GM18526 (cell line): ENCODE measurements around the gene GPRC6A.

Source experiments
- POLR2A ChIP-seq: IDR thresholded peaks from 3 replicates; pipeline ENCODE4 v1.6.1; 2011; ENCODE audit not compliant: insufficient read length; ENCODE audit errors: extremely low read depth

Gene GPRC6A

DNA sequence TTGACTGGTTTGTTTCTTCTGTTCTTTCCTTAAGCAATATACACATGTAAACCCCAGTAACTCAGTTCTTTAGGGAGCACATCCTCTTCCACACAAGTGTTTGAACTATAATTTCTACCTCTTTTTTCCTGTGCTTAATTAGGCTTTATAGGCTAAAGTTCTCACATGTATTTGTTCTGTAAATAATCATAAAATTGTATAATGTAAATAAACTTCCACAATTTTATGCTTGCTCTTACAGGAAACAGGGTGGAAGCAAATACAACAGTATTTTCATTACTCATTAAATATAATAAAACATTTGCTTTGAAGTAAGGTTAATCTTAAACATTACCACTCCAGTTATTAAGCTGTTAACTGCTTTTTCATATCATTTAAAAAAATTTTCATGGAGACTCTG is 26.9 kb downstream of the GPRC6A start:
- no peak for TF ChIP-seq POLR2A

DNA sequence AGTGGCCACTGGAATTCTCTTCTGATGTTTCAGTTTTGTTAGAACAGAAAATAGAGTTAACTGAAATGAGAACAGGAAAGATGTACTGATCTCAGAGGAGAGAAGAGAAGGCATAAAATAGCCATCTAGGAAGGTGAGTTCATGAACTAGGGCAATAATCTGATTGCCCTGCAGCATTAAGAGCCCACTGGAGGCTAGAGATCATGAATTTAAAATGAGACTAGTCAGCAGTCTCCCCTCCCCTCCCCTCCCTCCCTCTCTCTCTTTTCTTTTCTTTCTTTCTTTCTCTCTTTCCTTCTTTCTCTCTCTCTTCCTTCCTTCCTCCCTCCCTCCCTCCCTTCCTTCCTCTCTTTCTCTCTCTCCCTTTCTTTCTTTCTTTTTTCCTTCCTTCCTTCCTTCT is 28.9 kb downstream of the GPRC6A start:
- no peak for TF ChIP-seq POLR2A

DNA sequence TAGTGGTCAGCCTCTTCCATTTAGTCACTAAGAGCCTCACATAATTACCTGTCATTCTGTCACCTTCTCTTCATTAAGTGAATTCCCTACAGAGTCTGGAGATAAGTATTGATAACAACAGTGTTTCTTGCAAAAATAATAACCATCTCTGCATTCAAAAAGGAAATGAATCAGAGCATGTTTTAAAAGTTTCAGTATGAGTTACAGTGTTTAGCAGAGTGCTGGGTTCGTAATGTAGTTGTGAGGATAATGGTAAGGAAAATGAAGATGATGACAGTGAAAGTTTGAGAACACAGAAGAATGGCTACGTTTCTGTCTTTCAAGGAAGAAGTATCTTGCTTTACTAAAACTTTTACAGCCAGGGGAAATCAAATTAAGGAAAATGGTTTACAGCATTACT is 31.3 kb downstream of the GPRC6A start:
- no peak for TF ChIP-seq POLR2A

DNA sequence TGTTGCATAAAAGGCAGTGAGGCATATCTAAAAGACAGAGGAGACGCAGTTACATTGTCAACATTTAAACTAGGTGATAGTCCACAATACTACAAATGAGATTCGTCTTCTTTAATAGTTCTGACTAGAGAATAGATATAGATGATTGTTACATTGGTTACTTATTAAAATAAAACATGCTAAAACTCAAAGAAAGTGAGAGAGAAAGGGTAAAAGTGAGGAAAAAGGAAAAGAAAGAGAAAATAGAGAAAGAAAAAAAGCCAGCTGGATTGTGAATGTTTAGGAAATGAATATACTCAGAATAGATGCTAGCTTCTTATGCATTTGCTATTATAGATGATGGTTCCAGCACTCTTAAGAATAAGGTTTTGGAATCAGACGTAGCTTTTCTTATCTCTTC is 35.7 kb downstream of the GPRC6A start:
- no peak for TF ChIP-seq POLR2A

DNA sequence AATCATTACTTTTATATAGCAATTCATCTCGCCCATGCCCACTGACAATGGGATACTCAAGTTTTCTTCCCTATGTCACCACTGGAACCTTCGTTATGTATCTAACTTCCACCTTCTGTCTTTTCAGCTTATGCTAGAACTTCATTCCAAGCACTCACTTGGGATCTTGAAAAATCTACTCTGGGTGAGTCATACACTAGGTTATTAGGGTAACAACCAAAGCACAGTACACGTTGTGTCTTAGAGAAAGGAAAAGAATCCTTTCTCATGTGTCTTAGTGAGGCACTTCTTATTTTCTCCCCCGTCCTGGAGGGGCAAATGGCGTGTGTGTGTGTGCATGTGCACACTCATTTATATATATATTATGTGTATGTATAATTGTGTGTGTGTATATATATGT is 45.0 kb downstream of the GPRC6A start:
- TF ChIP-seq POLR2A: no peak

DNA sequence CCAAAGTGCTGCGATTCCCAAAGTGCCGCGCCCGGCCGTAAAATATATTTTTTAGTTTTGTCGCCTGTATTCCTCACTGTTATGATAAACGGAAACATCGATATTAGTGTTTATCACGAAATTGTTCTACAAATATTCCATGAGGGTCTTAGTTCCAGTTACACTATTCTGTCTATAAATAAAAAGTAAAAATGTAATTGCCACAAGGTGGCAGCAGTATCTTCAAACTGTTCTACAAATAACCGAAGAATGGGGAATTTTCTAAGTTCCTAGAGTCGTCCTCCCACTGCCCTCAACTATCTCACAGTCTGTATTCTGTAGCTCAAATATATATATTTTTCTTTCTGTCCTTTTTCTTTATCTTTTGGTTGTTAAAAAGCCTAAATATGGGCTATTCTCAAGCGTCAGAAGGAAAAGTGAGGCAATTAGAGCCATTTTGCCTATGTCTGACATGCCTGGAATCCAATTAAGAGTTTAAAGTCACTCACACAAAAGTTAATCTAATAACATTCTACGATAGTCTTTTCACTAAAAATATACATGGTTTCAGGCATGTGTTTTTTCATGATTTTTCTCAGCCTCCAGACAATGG is 49.2 kb downstream of the GPRC6A start:
- no peak for TF ChIP-seq POLR2A

DNA sequence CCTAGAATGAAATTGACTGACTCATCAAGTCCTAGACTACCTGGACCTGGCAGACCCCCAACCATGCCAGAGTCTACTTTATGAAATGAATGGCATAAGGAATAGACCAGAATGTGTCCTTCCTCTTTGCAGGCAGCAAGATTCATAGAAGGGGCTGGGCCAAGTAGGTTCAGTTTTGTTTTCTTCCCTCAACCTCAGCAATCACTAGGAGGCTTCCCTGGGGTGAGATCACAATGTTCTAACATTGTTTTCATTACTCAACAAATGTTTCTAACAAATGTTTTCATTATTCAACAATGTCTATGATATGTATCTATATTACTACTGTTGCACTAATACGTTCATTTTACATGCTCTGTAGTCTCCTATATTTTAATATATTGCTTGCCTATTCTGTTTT is 55.0 kb downstream of the GPRC6A start:
- TF ChIP-seq POLR2A: no peak

DNA sequence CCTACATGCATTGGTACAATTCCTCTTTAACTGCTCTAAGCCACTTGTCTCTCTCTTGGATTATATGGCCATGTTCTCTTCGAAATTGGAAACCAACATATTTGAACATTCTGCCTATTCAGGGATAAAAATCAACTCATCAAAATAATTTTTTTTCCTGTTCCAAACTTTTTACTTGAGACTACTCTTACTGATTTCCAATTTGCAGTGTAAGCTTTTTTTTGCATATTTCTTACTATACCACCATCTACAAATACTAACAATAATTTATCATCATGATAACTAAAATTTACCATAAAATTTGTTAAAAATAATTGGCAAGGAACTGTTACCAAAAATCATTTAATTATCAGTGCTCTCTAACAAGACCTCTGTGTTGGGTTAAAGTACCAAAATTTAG is 56.4 kb downstream of the GPRC6A start:
- TF ChIP-seq POLR2A: no peak

DNA sequence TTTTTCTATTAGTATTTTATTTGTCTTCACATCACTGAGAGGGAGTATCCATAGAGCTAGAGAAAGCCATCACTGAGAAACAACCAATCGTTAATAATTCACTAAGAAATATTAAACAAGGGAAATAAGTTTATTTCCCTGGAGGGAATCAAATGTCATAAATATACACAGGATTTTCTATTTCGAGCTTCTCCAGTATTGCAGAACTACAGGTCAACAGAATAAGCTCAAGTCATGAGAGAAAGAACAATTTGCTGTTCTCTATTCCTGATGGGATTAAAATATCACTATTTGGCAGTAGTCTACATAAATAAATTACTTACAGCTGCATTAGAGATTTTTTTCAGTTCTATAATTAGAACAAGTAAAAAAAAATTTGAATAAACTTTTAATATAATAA is 61.2 kb downstream of the GPRC6A start:
- TF ChIP-seq POLR2A: no peak

DNA sequence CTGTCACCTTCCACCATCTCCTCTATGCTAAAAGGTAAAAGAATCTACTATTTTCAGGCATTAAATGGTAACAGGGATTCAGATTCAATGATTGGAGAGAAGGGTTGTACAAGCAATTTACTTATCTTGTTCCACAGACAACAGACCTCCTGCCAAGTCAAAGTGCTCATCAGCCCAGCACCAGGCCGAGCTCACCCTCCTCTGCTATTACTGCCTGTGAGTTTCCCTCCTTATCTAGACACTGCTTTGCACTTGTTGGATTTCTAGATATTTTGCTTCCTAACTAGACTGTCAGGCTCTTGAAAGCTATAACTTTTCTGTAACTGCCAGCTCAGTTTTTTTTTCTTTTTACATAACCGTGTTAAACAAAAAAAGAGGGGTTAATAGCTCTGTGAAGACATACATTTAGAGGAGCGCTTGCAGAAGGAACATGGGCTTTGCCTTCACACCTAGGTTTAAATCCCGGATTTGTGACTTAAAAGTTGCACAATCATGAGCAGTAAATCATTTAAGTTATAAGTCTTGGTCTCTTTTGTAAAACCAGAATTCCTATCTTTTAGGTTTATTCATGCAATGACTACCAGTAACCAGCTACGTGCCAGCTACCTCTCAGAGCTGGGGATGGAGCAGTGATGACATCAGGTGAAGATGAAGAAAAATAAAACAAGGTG is 62.2 kb downstream of the GPRC6A start:
- no peak for TF ChIP-seq POLR2A

DNA sequence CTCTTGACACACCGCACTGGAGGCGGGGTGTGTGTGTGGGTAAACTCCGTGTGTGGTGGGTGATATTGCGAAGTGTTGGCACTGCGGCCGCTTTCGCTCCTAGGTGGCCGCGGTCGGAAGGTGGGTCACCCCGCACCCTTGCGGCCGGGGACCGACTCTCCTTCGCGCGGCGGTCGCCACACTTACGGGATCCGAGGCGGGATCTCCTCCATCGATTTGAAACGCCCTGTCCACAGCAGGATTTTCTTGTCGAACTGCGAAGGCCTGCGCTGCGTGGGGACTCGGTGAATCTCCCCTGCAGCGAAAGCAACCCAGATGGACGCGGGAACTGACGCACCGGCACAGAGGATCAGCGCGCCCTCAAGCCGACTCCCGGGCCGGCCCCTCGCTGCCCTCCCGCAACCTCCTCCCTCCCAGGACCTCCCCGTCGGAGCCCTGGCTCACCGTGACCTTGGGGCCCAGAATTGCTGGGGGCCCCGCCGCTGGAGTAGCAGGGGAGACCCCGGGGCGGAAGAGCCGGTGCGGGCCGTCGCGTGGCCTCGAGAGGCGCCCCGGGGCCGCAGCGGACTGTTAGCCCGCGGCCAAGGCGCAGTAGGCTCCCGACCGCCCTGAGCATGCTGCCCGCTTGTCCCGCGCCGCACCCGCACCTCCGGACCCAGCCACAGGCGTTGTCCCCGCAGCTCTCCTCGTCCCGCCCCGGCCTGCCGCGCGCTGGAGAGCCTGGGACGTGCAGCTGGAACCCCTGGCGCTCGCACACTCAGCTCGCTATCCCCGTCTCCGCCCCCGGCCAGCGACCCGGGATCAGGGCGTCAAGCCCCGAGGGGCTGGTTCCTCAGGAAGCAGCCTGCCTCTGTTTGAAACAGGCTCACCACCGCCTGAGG is 63.7 kb downstream of the GPRC6A start, which contains the start of gene FAM162B:
Gene FAM162B, minus strand, starts transcription at position 759 of the 881 bp plus-strand sequence. Its CDS starts 143 bp downstream, at position 616.
- TF ChIP-seq POLR2A: no peak

DNA sequence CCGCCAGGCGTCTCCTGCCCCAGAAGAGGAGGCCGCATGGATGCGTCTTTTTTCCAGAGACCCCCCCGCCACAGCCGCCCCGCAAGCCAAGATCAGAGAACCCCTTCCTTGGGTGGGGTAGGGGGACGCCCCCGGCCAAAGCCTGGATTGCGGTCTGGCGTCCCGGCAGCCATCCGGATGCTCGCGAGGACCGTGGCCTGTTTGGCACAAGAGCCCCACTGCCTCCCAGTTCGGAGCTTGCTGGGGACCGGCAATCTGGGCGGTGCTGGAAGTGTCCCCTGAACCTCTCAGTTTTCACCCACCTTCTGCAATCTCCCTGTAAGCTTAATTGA is 64.3 kb downstream of the GPRC6A start:
- TF ChIP-seq POLR2A: no peak

DNA sequence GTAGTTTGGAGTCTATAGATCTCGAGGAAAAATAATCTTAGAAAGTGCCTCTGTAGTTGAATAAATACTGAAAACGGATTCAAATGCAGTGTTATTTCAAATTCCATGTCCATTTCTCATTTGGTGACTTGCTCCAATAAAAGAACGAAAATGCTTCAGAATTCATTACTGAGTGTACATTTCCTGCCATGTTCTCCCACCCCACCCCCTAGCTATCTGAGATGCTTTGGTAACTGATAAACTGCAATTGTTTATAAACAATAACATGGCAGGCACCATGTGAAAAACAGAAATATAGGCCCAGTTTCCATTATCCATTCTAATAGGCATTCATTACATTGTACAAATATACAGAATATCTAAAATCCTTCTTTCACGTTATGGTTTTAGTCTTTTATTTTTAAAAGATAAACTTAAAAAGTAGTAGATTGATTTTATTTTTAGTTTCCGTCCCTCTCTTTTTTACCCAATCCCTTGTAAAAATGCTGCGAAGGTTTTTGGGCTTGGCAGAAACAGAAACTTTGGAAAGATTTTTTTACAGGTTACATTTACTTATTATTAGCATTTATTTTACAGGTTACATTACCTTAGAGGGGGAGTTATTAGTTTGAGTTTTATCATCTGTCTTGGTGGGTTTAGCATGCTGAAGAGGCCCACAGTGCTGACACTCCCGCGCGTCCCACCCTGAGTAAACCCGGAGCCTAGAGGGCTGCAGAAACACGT is 64.8 kb downstream of the GPRC6A start:
- TF ChIP-seq POLR2A: no peak

DNA sequence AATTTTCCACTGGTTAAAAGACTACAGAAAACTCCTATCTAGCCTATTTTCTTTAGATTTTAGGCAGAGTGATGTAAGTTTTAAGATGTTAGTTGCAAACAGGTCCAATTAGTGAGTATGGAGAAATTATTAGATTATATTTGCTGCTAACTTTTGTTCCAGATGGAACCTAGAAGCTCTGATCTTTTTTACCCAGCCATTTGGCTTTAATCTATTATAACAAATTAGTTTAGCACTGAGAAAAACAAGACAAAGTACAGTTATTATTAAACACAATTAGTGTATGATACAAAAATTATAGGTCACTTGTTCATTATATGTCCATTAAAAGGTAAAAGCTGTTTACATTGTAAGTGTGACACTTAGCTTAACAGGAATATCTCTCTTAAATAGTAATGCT is 65.8 kb downstream of the GPRC6A start:
- no peak for TF ChIP-seq POLR2A

DNA sequence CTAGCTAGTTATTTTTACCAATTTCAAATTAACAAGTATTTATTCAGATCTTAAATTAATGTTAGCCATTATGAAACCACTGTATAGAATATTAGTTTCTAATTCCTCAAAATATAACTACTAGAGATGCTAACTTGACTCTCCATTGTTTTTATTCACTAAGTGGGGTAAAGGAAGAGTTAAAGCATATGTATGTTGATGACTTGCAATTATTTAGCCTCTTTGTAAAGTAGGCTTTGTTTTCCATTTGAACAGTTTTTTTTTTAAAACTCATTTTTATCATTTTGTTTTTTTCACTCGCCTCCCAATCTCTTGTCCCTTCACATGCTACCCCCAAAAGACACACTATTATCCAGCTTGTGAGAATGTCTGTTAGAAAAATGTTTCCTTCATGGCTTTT is 66.6 kb downstream of the GPRC6A start:
- no peak for TF ChIP-seq POLR2A

DNA sequence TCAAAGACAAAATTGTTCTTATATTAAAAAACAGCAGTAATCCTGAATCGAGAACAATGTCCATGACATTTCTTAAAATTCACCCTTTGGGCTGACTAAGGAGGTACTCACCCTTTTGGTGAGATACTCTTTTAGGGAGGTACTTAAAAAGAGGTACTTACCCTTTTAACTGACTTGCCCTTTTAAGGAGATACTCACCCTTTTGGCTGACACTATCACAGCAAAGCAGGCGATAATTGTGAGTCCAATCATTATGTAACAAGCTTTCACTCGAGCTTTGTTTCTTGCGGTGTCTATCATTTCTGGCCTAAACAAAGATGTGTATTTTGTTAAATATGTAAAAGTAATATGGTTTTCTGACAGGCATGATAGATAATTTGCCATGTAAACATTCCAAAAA is 67.1 kb downstream of the GPRC6A start:
- no peak for TF ChIP-seq POLR2A
